HG03439 (cell line): Measurements from ENCODE around the gene HNRNPA2B1.
"Not testable (repeated sequence)": the region's sequence is repeated elsewhere in the genome, so short reads cannot be mapped to it uniquely, and the experiment has no call there.

ENCODE experiments used
- ATAC-seq: cut with Tn5 transposase; IDR thresholded peaks from one replicate; pipeline ENCODE4 v1.9.1; 2021; ENCODE audit warnings: mild to moderate bottlenecking, moderate library complexity; ENCODE audit not compliant: unreplicated experiment

The HNRNPA2B1 gene

GRCh38 chr7:26147646-26148306 lies 52.8 kb downstream of the HNRNPA2B1 start:
- ATAC-seq = not testable (repeated sequence)

- no peak for ATAC-seq
Observed at GRCh38 chr7:26147030-26147429, 53.5 kb downstream of the HNRNPA2B1 start.

DNA sequence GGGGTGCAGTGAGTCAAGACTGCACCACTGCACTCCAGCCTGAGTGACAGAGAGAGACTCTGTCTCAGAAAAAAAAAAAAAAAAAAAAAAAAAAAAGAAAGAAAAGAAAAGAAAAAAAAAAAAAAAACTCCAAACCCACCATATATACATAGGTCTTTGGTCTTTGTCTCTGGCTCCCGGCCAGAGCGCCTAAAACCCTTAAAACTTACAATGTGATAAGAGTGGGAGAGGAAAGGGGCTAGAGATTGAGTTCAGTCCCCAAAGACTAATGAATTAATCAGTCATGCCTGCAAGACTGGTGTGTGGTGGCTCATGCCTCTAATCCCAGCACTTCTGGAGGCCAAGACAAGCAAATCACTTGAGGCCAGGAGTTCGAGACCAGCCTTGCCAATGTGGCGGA lies 55.3 kb downstream of the HNRNPA2B1 start:
- ATAC-seq = no peak

DNA sequence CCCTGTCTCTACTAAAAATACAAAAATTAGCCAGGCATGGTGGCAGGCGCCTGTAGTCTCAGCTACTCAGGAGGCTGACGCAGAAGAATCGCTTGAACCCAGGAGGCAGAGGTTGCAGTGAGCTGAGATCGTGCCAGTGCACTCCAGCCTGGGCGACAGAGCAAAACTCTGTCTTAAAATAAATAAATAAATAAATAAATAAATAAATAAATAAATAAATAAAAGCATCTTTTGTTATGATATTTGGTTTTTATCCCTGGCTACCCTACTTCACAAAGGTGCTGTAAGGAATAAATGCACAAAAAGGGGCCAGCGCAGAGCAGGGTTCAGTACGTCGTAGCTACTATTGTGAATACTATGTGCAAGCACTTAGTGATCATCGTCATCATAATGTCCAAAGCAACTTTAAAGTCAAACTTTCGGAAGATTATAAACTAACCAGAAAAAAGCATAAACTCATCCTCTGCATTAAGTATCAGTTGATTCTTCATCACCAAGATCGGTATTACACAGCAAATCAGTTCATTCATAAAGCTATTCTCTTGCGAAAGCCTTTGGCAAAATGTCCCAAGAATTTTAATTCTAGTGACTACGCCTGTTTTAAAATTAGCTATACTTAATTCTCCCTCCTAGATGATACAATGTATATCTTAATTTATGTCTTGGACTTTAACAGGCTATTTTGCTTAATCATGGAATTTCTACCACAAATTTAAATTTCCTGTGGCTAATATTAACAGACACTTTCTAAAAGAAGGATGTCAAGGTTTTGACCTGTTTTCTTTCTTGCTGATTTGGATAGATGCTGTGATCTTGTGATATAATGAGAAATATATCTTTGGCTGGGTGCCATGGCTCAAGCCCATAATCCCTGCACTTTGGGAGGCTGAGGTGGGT lies 56.1 kb downstream of the HNRNPA2B1 start:
- ATAC-seq = no peak

DNA sequence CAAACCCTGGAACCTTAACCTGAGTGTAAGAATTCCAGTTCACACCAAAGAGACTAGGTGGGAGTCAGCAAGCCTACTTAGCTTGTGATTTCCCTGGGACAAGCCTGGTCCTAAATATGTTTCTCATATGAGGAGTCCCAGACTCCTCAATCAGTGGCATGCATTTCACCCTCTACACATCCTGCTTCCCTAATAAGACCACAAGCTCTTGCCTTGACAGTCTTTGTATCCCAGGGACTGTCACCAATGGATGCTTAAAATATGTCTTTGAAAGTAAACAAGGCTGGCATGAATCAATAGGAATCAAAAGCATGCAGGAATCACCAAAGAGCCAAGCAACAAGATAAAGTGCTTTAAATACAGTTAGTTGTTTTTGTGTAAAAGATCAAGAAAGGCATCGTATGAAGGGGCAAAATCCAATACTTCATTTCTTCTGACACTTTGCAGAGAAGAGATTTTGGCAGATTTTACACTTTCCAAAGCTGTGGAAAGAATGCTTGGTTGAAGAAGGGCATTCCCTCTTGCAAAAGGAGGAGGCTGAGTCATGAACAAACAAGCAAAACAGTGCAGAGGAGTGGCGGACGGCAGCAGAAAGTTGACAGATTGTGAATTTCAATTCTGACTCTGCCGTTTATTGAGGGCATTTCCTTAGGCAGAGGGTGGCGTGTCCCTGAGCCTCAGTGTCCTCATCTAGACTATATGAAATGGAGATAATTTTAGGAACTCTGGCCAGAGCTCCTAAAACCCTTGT lies 57.1 kb downstream of the HNRNPA2B1 start:
- no peak for ATAC-seq

- no peak for ATAC-seq
Observed at GRCh38 chr7:26141077-26141476, 59.5 kb downstream of the HNRNPA2B1 start.

GRCh38 chr7:26140380-26140779 lies 60.2 kb downstream of the HNRNPA2B1 start:
- ATAC-seq = no peak
